Thoracic aorta (tissue), 2 donors: Measurements from ENCODE around the gene INTS1. TPM values are rescaled to one million over a fixed set of nuclear protein-coding genes. Genes with fewer than 3 reads are reported as not detected.
A peak's percentile ranks its signal among the peaks of the same experiment; 100 is the strongest.

Experiments used
- ATAC-seq: fragments of 150-250 bp; one replicate; pipeline ENCODE4 v1.8.0; 2017; ENCODE audit warnings: low read depth; ENCODE audit not compliant: insufficient number of reproducible peaks, low FRiP score
- DNase-seq: peaks from one replicate; pipeline ENCODE4 v3.0.0-alpha.2; 2020; ENCODE audit warnings: low spot score
- H3K27ac ChIP-seq, 2 donors: fragments of 200-600 bp; sonication (generic); 1 replicate in 1 of 2; 2 replicates in 1 of 2; pipeline ENCODE4 v1.5.1; 2016; ENCODE audit warnings: mild to moderate bottlenecking in 2 of 2, moderate library complexity in 2 of 2
- H3K27me3 ChIP-seq: fragments of 200-600 bp; sonication (generic); replicated peaks from 2 replicates; pipeline ENCODE4 v1.6.0; 2016; ENCODE audit warnings: mild to moderate bottlenecking; ENCODE audit not compliant: insufficient read depth
- H3K36me3 ChIP-seq: fragments of 200-600 bp; sonication (generic); one replicate; pipeline ENCODE4 v1.5.1; 2016
- H3K4me1 ChIP-seq, 2 donors: fragments of 200-600 bp; sonication (generic); 1 replicate in 1 of 2; 2 replicates in 1 of 2; pipeline versions ENCODE4 v1.5.1 to v1.6.0; 2016; ENCODE audit warnings: low read depth in 2 of 2, mild to moderate bottlenecking in 1 of 2; ENCODE audit not compliant: control insufficient read depth in 1 of 2
- H3K4me3 ChIP-seq: fragments of 200-600 bp; sonication (generic); 2 replicates; pipeline ENCODE4 v1.5.1; 2016; ENCODE audit warnings: mild to moderate bottlenecking
- H3K9me3 ChIP-seq: fragments of 200-600 bp; sonication (generic); 2 replicates; pipeline ENCODE4 v1.5.1; 2016
- CTCF ChIP-seq: fragments of 200-600 bp; sonication (generic); IDR thresholded peaks from one replicate; pipeline ENCODE4 v1.5.1; 2019; ENCODE audit warnings: antibody characterized with exemption
- total RNA-seq, 2 donors: library from RNA; depleted of rRNA; stranded (reverse); fragments of >200 nt; gene quantifications; one replicate each; pipeline versions ENCODE4 v1.1.0 to v1.2.3, GENCODE V29; 2016

Gene INTS1
- total RNA-seq, 2 donors from 2014 or later: 59.8 to 89.6 TPM

GRCh38 chr7:1531263-1531978 is 27.2 kb upstream of the INTS1 start:
- ATAC-seq (no peak), DNase-seq (no peak)
- TF ChIP-seq CTCF: no peak
- Histone ChIP-seq H3K4me1 (peaks cover 13 to 38% of the 10 kb centered on the region in 2 donors), H3K27ac (peak overlapping the region; percentile 97 to 99), H3K4me3 (peak overlapping the region; percentile 85), H3K27me3 (no peaks in the 10 kb centered on the region), H3K9me3 (no peaks in the 10 kb centered on the region), H3K36me3 (no peaks in the 10 kb centered on the region)

GRCh38 chr7:1530946-1531262 is 26.7 kb upstream of the INTS1 start:
- ATAC-seq (no peak), DNase-seq (no peak)
- Histone ChIP-seq H3K4me3 (peak overlapping the region; percentile 85), H3K4me1 (peaks cover 9 to 33% of the 10 kb centered on the region in 2 donors), H3K27ac (peak overlapping the region; percentile 97 to 99), H3K9me3 (no peaks in the 10 kb centered on the region), H3K27me3 (no peaks in the 10 kb centered on the region), H3K36me3 (no peaks in the 10 kb centered on the region)
- no peak for TF ChIP-seq CTCF

- H3K27ac ChIP-seq: peak overlapping the region in 1 of 2 donors; percentile 61
- no peak for ATAC-seq
- no peak overlapping the region for H3K4me3 ChIP-seq
These were observed 25.4 kb upstream of the INTS1 start for GRCh38 chr7:1529383-1530116.

GRCh38 chr7:1526271-1526754 is 22.1 kb upstream of the INTS1 start:
- H3K9me3 ChIP-seq: no peaks in the 10 kb centered on the region
- H3K27ac ChIP-seq: no peak overlapping the region
- no peaks in the 10 kb centered on the region for H3K27me3 ChIP-seq
- no peak for ATAC-seq
- H3K36me3 ChIP-seq: no peaks in the 10 kb centered on the region
- TF ChIP-seq CTCF: no peak
- H3K4me1 ChIP-seq: peaks cover 0 to 6% of the 10 kb centered on the region in 2 donors
- no peak for DNase-seq
- H3K4me3 ChIP-seq: no peak overlapping the region

More at GRCh38 chr7:1529383-1530116, 25.4 kb upstream of the INTS1 start:
- H3K36me3 ChIP-seq: no peaks in the 10 kb centered on the region
- H3K4me1 ChIP-seq: peaks cover 9 to 22% of the 10 kb centered on the region in 2 donors
- TF ChIP-seq CTCF: no peak
- H3K9me3 ChIP-seq: no peaks in the 10 kb centered on the region
- DNase-seq: no peak
- H3K27me3 ChIP-seq: no peaks in the 10 kb centered on the region

GRCh38 chr7:1525409-1525808 is 21.2 kb upstream of the INTS1 start:
- H3K4me3 ChIP-seq: no peak overlapping the region

More at GRCh38 chr7:1525409-1525808, 21.2 kb upstream of the INTS1 start:
- no peaks in the 10 kb centered on the region for H3K27me3 ChIP-seq
- no peaks in the 10 kb centered on the region for H3K36me3 ChIP-seq
- no peak overlapping the region for H3K27ac ChIP-seq
- no peak for DNase-seq
- H3K9me3 ChIP-seq: no peaks in the 10 kb centered on the region
- peaks cover 0 to 9% of the 10 kb centered on the region in 2 donors for H3K4me1 ChIP-seq
- ATAC-seq: no peak
- TF ChIP-seq CTCF: no peak
